Fibroblast of skin of back (primary cell): Measurements from ENCODE around the gene SYCP2. TPM values are rescaled to one million over a fixed set of nuclear protein-coding genes. Genes with fewer than 3 reads are reported as not detected.
A peak's percentile ranks its signal among the peaks of the same experiment; 100 is the strongest.
"Not testable (repeated sequence)": the region's sequence is repeated elsewhere in the genome, so short reads cannot be mapped to it uniquely, and the experiment has no call there.

Experiments
- DNase-seq: peaks from one replicate; pipeline ENCODE4 v3.0.0-alpha.2; 2013
- polyA plus RNA-seq, 2 experiments: library from polyadenylated mRNA; unstranded; fragments of 120-200 nt; gene quantifications; one replicate each; pipeline ENCODE4 v1.2.1, GENCODE V29; 2013; ENCODE audit not compliant: insufficient read length in 2 of 2

The SYCP2 gene, protein sequence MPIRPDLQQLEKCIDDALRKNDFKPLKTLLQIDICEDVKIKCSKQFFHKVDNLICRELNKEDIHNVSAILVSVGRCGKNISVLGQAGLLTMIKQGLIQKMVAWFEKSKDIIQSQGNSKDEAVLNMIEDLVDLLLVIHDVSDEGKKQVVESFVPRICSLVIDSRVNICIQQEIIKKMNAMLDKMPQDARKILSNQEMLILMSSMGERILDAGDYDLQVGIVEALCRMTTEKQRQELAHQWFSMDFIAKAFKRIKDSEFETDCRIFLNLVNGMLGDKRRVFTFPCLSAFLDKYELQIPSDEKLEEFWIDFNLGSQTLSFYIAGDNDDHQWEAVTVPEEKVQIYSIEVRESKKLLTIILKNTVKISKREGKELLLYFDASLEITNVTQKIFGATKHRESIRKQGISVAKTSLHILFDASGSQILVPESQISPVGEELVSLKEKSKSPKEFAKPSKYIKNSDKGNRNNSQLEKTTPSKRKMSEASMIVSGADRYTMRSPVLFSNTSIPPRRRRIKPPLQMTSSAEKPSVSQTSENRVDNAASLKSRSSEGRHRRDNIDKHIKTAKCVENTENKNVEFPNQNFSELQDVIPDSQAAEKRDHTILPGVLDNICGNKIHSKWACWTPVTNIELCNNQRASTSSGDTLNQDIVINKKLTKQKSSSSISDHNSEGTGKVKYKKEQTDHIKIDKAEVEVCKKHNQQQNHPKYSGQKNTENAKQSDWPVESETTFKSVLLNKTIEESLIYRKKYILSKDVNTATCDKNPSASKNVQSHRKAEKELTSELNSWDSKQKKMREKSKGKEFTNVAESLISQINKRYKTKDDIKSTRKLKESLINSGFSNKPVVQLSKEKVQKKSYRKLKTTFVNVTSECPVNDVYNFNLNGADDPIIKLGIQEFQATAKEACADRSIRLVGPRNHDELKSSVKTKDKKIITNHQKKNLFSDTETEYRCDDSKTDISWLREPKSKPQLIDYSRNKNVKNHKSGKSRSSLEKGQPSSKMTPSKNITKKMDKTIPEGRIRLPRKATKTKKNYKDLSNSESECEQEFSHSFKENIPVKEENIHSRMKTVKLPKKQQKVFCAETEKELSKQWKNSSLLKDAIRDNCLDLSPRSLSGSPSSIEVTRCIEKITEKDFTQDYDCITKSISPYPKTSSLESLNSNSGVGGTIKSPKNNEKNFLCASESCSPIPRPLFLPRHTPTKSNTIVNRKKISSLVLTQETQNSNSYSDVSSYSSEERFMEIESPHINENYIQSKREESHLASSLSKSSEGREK (N-terminal part only)
- polyA plus RNA-seq (2013, experiment 1 of 2; ENCODE audit: insufficient read length), result 1.6 TPM
- polyA plus RNA-seq (2013, experiment 2 of 2; ENCODE audit: insufficient read length), result 1.1 TPM

DNA sequence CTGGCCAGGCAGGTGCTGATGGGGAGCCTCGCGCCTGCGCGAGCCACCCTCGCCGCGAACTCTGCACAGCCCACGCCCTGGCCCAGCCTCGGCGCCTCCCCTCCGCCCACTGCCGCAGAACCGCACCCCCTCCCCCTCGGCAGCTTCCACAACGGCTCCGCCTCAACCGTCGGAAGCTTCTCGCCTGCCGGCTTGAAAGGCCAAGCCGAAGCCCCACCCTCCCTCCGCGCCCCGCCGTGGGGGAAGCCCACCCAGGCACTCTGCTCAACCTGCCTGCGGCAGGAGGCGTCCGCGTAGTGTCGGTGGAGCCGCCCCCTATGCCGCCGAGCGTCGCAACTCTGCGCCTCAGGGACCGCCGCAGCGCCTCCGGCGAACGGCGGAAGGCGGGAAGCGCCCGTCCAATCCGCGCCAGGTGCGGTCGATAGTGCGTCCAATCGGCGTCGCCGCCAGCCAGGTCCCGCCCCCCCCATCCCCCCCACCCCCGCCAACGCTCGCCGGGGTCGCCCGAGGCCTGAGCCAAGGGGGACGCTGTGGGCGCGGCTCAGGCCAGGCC is at the start of gene SYCP2:
TSS of gene SYCP2 (minus strand) at position 342 of the 553 bp plus-strand sequence. CDS start 11,224 bp downstream, outside the sequence.
- DNase-seq, result peak; percentile 60

DNA sequence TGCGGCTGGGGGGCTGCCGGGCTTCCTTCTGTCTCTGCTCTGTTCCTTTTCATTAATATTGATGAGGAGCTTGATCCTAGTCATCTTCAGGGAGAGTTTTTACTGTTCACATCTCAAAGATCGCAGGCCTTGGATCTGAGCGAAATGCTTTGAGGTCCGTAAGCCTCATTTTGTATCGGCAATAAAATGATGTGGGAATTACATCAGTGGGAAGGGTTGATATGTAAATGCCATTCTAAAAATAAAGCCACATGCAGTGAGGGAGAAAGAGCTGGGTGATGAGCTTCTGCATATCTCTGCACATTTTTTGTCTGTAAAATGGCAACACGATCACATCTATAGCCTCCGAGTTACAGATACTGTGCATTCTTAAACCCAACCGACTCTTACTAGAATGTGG is 49.6 kb upstream of the SYCP2 start:
- no peak for DNase-seq

DNA sequence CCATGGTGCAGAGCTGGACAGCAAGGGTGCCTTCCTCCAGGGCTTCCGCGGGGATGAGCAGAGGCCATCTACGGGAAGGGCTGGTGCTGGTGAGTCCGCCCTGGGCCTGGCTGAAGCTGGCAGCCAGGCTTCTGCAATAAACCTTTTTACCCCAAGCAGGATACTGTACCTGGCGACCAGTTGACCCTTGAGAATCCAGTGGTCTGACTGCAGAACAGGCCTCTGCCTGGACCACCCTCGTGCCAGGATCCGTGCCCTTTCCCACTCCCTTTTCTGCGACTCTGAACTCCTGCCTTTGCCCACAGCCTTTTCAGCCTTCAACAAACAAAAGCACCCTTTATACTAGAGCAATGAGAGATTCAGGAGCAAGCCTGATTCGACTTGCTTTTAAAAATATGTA is 43.6 kb upstream of the SYCP2 start:
- no peak for DNase-seq

DNA sequence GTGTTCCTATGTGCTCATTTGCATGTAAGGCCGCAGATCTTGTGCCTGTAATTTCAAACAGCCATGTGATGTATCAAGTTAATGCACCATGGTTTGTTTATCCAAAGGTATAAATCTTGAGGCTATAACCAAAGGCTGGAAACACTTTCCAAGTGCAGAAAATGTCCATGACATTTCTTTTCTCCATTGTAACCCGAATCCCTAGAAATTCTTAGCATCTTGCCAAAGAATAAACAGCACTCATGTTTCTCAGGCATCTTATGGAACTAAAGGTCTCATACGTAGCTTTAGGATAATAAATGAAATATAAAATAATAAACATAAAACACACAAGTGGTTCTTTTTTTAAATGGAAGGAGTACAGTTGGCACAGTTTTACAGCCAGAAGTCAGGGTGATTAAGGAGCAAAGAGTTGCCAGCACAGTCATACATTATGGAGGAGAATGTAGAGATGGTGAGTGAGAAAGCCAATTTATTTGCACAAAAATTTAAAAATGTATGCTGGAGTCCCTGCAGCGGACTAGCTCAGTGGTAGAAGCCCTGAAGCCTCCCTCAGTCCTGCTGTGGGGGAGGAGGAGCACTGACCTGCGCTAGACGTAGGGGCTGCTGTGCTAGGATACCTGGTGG is 42.8 kb upstream of the SYCP2 start:
- DNase-seq, result no peak

DNA sequence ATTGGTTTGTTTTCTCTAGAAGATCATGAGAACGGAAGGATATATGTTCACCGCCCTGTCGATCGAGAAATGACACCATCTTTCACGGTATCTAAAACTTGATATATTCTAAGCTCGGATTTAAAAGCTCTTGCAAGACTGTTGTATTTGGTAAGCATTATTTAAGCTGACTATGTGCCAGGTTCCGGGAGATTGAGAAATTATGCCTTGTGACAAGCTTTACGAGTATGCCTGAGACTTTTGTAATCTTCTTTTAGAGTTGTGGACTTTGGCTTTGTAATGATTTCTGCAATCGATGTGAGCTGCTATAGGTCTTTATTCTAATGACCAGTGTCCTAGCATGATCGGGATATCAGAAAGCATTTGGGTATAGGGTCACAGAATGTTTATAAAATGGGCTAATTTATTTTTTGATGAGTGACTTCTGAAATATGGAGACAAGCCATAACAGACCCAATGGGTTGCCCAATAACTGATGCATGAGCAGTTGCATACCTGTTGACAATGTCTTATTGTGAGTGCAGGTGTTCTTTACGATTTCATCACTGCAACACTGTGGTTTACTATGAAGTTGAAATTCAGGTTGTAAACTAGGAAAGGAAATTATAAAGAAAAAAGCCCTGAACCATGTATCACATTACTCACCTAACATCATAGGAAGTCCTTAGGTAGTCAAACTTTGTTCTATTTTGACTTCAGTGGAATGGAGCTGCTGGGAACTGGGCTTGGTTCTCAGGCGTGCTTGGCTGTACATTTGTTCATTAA is 38.8 kb upstream of the SYCP2 start:
- no peak for DNase-seq

DNA sequence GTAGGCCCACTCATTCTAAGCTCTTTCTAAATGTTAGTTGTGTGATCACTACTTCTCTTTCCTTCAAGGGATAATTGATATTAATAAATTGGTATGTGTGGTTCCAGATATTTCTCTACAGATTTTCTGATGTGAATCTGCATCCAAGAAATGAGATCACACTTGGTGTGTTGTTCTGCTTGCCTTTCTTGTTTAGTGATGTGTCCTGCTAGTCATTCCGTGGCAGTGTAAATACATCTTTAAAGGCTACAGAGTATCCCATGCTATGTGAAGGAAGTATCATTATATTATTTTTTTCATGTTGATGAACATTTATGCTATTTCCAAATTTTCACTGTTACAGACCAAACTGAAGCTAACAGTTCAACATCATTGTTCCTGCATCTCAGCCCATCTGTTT is 38.0 kb upstream of the SYCP2 start:
- no peak for DNase-seq

DNA sequence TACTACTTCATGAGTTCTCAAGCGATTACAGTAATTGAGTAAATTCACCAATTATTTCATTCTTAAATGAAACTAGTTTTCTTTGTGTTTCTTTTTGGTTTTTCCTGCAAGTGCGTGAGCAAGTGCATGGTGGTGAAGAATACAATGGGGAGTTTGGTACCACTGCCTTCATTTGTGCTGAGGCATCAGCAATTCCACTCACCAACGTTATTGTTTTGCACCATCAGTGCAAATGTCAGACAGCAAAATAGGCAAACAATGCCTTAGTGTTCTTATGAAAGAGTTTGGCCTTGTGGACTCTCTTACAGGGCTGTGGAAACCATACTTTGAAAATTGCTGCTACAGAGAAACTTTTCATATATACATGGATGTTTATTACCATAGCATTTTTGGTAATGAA is 33.0 kb upstream of the SYCP2 start:
- DNase-seq, result no peak

DNA sequence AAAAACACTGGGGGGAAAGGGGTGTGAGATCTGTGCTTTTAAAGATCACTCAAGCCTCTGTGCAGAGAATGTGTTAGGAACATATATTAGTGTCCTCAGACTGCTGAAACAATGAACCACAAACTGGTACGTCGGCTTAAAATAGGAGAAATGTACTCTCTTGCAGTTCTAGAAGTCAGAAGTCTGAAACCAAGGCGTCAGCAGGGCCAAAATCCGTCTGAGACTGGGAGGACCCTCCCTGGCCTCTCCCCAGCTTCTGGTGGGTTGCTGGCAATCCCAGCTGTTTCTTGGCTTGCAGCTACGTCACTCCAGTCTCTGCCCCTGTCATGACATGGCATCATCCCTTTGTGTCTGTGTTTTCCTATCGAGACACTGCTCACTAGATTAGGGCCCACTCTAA is 28.7 kb upstream of the SYCP2 start:
- DNase-seq, result no peak

DNA sequence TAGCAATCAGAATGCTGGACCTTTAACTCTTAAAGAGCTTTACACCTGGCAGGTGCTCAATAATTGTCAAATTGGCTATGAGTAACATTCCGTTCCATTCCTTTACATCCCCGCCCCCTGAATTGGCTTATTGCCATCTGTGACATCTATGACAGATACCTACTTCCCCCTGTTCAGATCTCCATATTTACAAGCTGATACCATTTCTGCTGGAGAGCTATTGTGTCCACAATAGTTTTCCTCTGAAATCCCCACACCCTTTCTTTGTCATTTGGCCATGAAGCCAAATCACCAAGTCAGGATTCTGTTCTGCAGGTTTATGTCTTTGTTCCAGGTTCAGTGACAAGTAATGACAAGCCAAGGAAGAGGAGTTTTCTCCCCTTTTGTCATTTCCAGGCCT is 28.0 kb upstream of the SYCP2 start:
- DNase-seq, result no peak

DNA sequence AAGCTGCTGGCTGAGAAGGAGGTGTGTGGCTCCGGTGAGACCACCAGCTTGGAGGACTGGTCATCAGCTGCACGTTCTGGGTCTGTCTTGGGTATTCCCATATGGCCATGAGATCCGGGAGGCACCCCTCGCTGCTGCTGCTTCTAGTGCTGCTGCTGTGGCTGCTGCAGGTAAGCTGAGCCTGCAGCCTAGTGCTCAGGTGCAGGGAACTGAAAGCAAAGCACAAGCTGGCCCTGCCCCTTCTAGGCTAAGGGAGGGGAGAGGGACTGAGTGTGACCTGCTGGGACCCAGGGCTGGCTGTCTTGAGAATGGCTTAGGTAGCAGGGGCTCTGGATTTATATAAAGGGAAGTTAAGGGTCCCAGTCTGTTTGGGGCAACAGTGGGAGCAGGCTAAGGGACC is 25.2 kb upstream of the SYCP2 start:
- no peak for DNase-seq

DNA sequence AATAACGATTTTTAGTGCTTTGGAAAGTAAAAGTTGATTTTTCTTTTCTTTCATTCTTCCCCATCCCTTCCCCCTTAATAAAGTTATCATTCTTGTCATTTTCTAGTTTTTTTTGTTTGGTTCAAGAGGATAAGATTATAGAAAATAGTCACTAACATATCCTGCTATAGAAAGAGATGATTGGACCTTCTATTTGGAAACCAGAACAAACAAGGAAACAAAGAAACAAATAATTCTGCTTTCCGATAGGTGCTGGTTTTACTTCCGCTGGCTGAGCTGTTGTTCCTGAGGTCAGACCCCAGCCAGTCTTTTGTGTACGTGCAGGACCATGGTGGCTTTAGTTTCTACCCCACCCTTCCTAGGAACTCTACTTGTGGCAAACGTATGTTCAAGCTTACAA is 24.7 kb upstream of the SYCP2 start, which contains the start of gene CDH26:
TSS of gene CDH26 (plus strand) at position 301 of the 400 bp plus-strand sequence. CDS start 304 bp downstream, outside the sequence.
- DNase-seq, result no peak

DNA sequence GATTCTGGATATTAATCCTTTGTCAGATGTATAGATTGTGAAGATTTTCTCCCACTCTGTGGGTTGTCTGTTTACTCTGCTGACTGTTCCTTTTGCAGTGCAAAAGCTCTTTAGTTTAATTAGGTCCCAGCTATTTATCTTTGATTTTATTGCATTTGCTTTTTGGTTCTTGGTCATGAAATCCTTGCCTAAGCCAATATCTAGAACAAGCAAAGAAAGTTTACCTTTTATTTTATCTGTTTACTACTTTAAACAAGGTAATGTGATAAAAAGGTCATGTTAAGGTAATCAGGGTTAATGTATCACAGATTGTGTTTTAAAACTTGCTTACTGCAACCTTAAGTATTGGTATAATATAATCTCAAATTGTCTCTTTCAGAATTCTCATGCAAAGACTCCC is 24.1 kb upstream of the SYCP2 start:
- DNase-seq, result not testable (repeated sequence)

DNA sequence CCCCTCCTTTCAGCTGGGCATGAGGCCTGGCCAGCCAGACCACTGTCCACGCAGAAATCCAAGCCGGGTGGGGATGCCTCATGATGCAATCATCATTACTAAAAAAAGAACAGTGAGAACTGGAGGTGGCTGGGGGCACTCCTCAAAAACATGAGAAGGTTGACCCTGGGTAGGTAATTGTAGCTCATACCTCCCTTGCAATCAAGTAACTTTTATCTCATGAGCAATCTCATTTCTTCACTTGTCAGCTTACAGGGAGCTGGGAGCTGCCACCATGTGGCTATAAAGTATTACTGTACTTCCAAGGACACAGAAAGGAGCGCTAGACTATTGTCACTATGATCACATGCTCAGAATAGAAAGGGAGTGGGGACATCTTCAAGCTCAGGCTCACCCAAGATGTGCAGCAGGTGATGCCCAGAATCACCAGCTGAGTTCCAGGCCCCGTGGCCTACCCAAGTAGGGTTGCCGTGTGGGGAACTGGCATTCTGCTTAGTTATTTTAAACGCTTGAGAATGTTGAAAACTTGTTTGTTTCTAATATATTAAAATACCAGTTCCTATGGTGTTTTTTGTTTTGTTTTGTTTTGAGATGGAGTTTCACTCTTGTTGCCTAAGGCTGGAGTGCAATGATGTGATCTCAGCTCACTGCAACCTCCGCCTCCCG is 21.8 kb upstream of the SYCP2 start:
- DNase-seq, result peak; percentile 18

DNA sequence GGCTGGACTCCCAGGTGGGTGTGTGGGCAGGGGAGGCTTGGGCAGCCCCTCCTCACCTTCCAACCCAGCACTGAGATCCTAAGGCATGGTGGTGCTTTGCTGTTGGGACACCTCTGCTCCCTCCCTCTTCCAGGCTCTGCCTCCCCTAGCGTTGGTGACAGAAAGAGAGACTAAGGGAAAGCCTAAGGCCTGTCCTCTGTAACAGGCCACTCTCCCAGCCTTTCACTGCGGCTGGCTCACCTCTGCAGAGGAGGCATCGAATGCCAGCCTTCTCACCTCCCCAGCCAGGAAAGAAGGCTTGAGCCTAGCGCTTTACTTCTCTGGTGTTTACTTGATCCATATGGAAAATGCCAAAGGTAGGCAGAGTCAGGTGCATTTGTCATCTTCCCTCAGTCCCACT is 21.3 kb upstream of the SYCP2 start:
- DNase-seq, result no peak

DNA sequence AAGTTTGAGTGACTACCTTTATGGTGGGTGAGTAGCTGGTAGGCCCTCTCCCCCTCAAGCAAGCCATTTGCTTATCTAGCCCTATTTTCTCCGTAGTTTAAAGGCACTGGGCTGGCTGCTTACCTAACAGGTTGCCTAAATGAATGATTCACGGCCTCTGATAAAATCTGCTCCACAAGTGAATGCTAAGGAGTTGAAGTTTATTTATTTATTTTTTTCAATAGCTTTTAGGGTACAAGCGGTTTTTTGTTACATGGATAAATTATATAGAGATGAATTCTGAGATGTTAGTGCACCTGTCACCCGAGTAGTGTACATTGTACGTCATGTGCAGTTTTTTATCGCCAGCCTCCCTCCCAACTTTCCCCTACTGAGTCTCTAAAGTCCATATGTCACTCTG is 16.5 kb upstream of the SYCP2 start:
- no peak for DNase-seq

DNA sequence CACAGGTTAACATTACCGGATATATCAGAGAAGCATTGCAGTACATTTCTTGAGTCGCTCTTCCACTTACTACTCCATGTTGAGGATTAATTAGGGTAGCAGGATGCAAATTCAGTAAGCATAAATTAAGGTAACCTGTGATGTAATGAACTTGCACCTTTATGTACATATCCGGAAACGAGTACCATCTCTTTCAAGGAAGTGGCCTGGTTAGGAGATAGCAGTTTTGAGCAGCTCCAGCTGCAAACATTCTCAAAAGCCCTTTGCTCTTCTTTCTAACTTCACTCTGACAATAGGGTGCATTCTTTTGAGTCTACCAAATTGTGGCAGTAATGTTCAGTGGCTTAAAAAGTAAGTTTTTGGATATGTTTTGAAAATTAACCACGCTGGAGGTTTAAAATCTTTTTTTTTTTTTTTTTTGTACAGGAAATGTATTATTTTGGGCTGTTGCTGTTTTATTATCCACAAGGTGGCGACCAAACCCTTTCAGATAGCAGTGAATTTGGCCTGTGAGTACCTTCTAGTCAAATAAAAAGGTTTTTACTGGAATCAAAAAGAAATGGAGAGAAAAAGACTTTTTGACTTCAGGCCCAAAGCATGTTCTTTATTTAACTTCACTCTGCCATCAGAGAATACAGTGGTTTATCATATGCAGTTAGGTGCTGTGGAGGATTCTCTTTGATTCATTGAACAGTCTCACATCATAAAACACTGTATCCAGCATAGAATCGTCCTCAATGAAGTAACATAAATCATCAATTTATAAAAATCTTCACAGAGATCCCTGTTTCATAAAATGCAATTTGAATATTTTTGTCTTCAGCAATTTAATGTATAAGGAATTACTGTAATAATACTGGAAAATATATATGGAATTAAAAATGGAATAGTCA is 15.6 kb upstream of the SYCP2 start:
- peak; percentile 62 for DNase-seq

DNA sequence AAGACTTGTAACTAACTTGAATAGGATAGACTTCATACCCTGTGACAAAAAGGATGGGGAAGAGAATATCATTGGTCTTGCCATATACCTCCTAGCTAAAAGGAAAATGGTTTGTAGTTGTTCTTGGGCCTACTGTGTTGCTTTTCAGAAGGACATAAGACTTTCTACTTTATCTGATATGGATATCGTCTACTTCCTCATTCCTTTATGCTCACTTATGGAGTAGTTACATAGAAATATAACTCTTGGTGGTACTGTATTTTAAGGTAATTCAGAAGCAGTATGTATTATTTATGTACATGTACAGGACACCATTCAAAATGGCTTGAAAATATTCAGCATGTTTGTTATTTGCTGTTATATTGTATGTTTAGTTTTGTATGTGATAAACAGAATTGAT is 14.8 kb upstream of the SYCP2 start:
- no peak for DNase-seq

DNA sequence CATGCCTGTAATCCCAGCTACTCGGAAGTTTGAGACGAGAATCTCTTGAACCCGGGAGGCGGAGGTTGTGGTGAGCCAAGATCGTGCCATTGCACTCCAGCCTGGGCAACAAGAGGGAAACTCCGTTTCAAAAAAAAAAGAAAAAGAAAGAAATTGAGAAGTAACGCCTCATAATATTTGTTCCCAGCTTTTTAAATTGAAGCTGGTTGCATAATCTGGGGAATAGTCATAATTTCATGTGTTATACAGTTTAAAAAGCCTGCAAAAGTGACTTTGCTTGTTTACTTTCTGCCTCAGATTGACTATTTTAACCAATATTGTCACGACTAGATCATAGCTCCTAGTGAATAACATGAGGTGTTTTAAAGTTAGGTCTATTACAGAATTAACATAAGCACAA is 13.9 kb upstream of the SYCP2 start:
- no peak for DNase-seq

DNA sequence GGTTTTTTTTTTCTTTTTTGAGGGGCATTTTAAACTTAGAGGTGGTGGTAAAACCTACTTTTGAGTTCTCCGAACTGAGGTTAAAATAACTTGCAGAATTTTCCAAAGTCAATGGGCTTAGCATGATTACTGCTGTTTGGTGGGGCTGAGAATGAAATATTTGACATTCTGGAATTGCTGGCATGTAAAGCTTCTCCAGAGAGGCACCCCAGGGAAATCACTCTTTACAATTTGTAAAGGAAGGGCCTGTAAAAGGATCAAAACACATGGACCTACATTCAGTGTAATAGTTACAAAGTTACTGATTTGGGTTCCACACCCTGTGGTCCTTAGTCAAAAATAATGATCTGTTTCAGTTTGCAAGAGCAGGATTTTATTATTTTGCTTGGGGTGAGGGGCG is 12.3 kb upstream of the SYCP2 start:
- peak; percentile 46 for DNase-seq
